Spleen (tissue), 7 donors: ENCODE measurements around the gene MAB21L3.

Source experiments
- CTCF ChIP-seq, 11 experiments: fragments of 200-600 bp in 7 of 11; fragments of 450-650 bp in 4 of 11; sonication (generic) in 4 of 11; IDR thresholded peaks in 8 of 11; conservative IDR thresholded peaks in 3 of 11; 1 replicate in 7 of 11; 2 replicates in 4 of 11; pipeline versions ENCODE4 v1.4.0 to v1.8.0; 2016 to 2021; ENCODE audit warnings: antibody characterized with exemption in 11 of 11, inconsistent platforms in 4 of 11, mild to moderate bottlenecking in 1 of 11
- POLR2A ChIP-seq, 3 donors: fragments of 450-650 bp; IDR thresholded peaks; one replicate each; pipeline ENCODE4 v1.5.1; 2017; ENCODE audit warnings: antibody characterized with exemption in 3 of 3, mild to moderate bottlenecking in 1 of 3
- donor health status: DM: no; HTN: no; CAD: no; lungs with moderate emphysema.
- donor health status: DM: no; HTN: no; CAD: no.
- donor health status: DM: no; HTN: no; CAD: no.

- TF ChIP-seq POLR2A (IDR thresholded peaks at IDR 0.05) = no peak
- no peak for TF ChIP-seq CTCF (IDR thresholded peaks at IDR 0.05 in 8 of 11, conservative IDR thresholded peaks at IDR 0.05 in 3 of 11)
Measured at GRCh38 chr1:116144151-116144550, 33.0 kb downstream of the MAB21L3 start.
